Effector CD8-positive, alpha-beta T cell (primary cell): ENCODE results near the gene SHOC1.
"Not testable (repeated sequence)": the region's sequence is repeated elsewhere in the genome, so short reads cannot be mapped to it uniquely, and the experiment has no call there.

ENCODE experiments used
- DNase-seq: peaks from one replicate; lab custom pipeline; 2025; lab: John Stamatoyannopoulos, UW

Gene SHOC1

GRCh38 chr9:111805262-111805661 lies 10.5 kb upstream of the SHOC1 start:
- no peak for DNase-seq

- DNase-seq: no peak
These were observed 9.9 kb upstream of the SHOC1 start for GRCh38 chr9:111804636-111805035.

- DNase-seq: no peak
These were observed 9.2 kb upstream of the SHOC1 start for GRCh38 chr9:111803924-111804323.

GRCh38 chr9:111799915-111800526 lies 5.3 kb upstream of the SHOC1 start:
- DNase-seq: no peak

GRCh38 chr9:111799506-111799905 lies 4.8 kb upstream of the SHOC1 start:
- DNase-seq: no peak

GRCh38 chr9:111798786-111799185 lies 4.0 kb upstream of the SHOC1 start:
- DNase-seq: no peak

- DNase-seq: no peak
These were observed 761 bp upstream of the SHOC1 start for GRCh38 chr9:111795557-111795839.

GRCh38 chr9:111791821-111792220 lies 2.9 kb downstream of the SHOC1 start:
- DNase-seq: not testable (repeated sequence)

GRCh38 chr9:111789881-111790280 lies 4.9 kb downstream of the SHOC1 start:
- no peak for DNase-seq

GRCh38 chr9:111783857-111784256 lies 10.9 kb downstream of the SHOC1 start:
- DNase-seq: no peak

- DNase-seq: no peak
These were observed 11.3 kb downstream of the SHOC1 start for GRCh38 chr9:111783424-111783823.

GRCh38 chr9:111766066-111766465 lies 28.7 kb downstream of the SHOC1 start:
- no peak for DNase-seq

- DNase-seq: no peak
These were observed 32.2 kb downstream of the SHOC1 start for GRCh38 chr9:111762556-111762955.

- DNase-seq: peak; percentile 19
These were observed 34.7 kb downstream of the SHOC1 start for GRCh38 chr9:111759762-111760639.

GRCh38 chr9:111754800-111755199 lies 39.9 kb downstream of the SHOC1 start:
- DNase-seq: no peak

- no peak for DNase-seq
These were observed 42.3 kb downstream of the SHOC1 start for GRCh38 chr9:111752455-111752854.
